Measurements from ENCODE around the gene RBM5. TPM values are rescaled to one million over a fixed set of nuclear protein-coding genes. Genes with fewer than 3 reads are reported as not detected.

The RBM5 gene
- total RNA-seq, 1 donor from 2014 or later = 213 TPM

GRCh38 chr3:50124052-50124799 is 35.5 kb downstream of the RBM5 start:
- H3K9me3 Mint-ChIP-seq (ENCODE audit: unreplicated experiment) = no peaks in the 10 kb centered on the region
- H3K27ac Mint-ChIP-seq (ENCODE audit: unreplicated experiment) = peak overlapping the region; percentile 56
- H3K4me3 Mint-ChIP-seq (ENCODE audit: unreplicated experiment) = no peak overlapping the region
- TF ChIP-seq CTCF (IDR thresholded peaks at IDR 0.05) = no peak
- DNase-seq (ENCODE audit: extremely low spot score, unreplicated experiment) = no peak
- H3K27me3 Mint-ChIP-seq (ENCODE audit: unreplicated experiment) = no peaks in the 10 kb centered on the region
- H3K4me1 Mint-ChIP-seq (ENCODE audit: unreplicated experiment) = peaks cover 59% of the 10 kb centered on the region
- peaks cover 5% of the 10 kb centered on the region for H3K36me3 Mint-ChIP-seq (ENCODE audit: unreplicated experiment)

GRCh38 chr3:50124800-50125178 is 36.1 kb downstream of the RBM5 start:
- no peak for TF ChIP-seq CTCF (IDR thresholded peaks at IDR 0.05)
- H3K4me3 Mint-ChIP-seq (ENCODE audit: unreplicated experiment) = no peak overlapping the region
- H3K27ac Mint-ChIP-seq (ENCODE audit: unreplicated experiment) = no peak overlapping the region
- H3K4me1 Mint-ChIP-seq (ENCODE audit: unreplicated experiment) = peaks cover 59% of the 10 kb centered on the region
- H3K27me3 Mint-ChIP-seq (ENCODE audit: unreplicated experiment) = no peaks in the 10 kb centered on the region
- no peaks in the 10 kb centered on the region for H3K9me3 Mint-ChIP-seq (ENCODE audit: unreplicated experiment)
- no peak for DNase-seq (ENCODE audit: extremely low spot score, unreplicated experiment)
- peaks cover 4% of the 10 kb centered on the region for H3K36me3 Mint-ChIP-seq (ENCODE audit: unreplicated experiment)

- Mint-ChIP-seq H3K27me3 (ENCODE audit: unreplicated experiment) (no peaks in the 10 kb centered on the region), H3K4me1 (ENCODE audit: unreplicated experiment) (peaks cover 59% of the 10 kb centered on the region), H3K36me3 (ENCODE audit: unreplicated experiment) (no peaks in the 10 kb centered on the region), H3K9me3 (ENCODE audit: unreplicated experiment) (no peaks in the 10 kb centered on the region), H3K4me3 (ENCODE audit: unreplicated experiment) (peak overlapping the region; percentile 29), H3K27ac (ENCODE audit: unreplicated experiment) (no peak overlapping the region)
- no peak for TF ChIP-seq CTCF (IDR thresholded peaks at IDR 0.05)
- DNase-seq (ENCODE audit: extremely low spot score, unreplicated experiment) = no peak
These were observed 37.0 kb downstream of the RBM5 start for GRCh38 chr3:50125541-50126286.

GRCh38 chr3:50126287-50127211 is 37.8 kb downstream of the RBM5 start:
- DNase-seq (ENCODE audit: extremely low spot score, unreplicated experiment) = no peak
- Mint-ChIP-seq H3K9me3 (ENCODE audit: unreplicated experiment) (no peaks in the 10 kb centered on the region), H3K4me3 (ENCODE audit: unreplicated experiment) (peak overlapping the region; percentile 29), H3K27ac (ENCODE audit: unreplicated experiment) (no peak overlapping the region), H3K4me1 (ENCODE audit: unreplicated experiment) (peaks cover 57% of the 10 kb centered on the region), H3K36me3 (ENCODE audit: unreplicated experiment) (no peaks in the 10 kb centered on the region), H3K27me3 (ENCODE audit: unreplicated experiment) (no peaks in the 10 kb centered on the region)
- no peak for TF ChIP-seq CTCF (IDR thresholded peaks at IDR 0.05)
